Measurements from ENCODE around the gene MEA1.

Gene MEA1

DNA sequence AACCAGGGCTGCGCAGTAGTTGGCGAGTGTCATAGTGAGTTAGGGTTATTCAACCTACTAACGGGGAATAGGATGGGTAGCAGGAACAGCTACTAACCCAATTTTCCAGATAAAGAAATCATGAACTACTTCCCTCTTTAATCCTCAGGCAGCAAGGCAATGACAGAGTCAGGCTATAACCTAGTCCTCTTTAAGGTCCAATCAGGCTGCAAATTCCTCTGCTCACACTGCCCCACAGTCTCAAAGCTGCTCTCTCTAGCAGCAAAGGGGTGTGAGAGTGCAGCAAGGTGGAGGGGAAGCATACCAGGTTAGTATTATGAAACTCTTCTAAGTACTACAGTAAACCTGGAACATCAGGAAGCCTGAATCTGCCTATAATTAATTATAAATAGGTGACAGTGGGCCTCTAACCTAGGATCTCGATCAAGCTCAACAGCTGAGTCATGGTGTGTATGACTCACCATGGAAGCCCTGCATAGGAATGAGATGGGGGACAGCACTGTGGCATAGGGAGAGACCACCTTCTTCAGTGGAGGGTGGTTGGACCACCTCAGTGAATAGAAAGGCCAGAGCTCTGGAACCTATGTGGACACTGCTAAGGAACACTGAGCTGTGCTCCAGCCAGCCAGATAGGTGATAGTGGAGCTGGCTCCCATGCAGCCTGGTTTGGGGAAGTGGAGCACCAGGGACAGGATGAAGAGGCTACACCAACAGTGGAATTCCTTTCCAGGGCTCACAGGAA is 42.7 kb downstream of the MEA1 start:
- DNase-seq (ENCODE audit: low read depth in 2 of 2): no peak

DNA sequence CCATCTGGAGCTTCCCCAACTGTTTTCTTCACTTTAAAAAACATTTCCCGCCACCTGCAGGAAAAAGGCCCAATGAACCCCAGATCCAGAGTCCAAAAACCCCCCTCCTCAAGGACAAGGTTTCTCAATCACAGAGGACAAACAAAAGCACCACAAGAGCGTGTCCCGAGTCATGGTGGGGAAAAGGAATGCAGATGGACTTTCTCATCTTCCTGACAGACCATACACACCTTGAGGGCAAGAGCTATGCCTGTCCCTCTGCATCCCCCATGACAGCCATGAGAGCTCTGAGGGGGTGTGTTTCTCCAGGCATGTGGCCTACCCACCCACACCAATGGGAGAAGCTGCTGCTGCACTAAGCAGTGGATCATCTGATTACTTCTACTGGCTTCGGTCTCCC is 43.8 kb downstream of the MEA1 start:
- DNase-seq (ENCODE audit: low read depth in 2 of 2): no peak

- DNase-seq (ENCODE audit: low read depth in 2 of 2): no peak
These were observed 44.3 kb downstream of the MEA1 start for GRCh38 chr6:42969431-42969830.

GRCh38 chr6:42968783-42969182 is 45.0 kb downstream of the MEA1 start:
- DNase-seq (ENCODE audit: low read depth in 2 of 2): no peak

- no peak for DNase-seq (ENCODE audit: low read depth in 2 of 2)
These were observed 45.5 kb downstream of the MEA1 start for GRCh38 chr6:42968126-42968701.

DNA sequence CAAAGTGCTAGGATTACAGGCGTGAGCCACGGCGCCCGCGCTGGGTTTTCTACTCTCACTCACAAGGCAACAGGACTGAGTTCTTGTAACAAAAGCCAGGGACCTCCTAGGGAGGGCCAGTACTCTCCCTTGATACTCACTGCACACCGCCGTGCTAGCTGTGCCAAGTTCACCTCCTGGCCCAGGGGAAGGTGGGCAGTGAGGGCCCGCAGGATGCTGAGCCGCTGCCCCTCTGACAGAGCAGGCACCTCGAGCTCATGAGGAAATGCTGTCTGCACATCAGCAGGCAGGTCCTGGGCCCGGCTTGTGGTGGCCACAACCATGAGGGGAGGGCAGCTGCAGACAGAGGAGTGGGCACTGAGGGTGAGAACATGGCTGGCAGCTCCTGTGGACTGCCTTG is 46.5 kb downstream of the MEA1 start:
- no peak for DNase-seq (ENCODE audit: low read depth in 2 of 2)

DNA sequence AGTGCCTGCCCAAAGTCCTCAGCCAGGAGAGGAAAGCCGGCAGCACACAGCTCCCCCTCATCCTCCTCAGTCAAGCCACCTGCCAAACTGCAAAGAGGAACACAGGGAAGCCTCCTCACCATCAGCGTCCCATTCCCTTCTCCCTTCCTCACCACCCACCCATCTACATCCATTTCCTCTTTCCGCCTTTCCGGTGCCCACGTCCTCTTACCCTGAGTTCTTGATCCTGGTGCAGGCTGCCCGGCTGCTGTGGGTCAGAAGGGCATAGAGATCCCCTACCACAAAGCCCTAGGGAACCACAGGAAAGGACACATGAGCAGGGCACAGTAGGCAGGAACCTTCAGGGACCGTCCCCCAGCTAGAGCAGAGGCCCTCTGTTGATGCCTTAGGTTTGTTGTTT is 47.2 kb downstream of the MEA1 start:
- DNase-seq (ENCODE audit: low read depth in 2 of 2): no peak

DNA sequence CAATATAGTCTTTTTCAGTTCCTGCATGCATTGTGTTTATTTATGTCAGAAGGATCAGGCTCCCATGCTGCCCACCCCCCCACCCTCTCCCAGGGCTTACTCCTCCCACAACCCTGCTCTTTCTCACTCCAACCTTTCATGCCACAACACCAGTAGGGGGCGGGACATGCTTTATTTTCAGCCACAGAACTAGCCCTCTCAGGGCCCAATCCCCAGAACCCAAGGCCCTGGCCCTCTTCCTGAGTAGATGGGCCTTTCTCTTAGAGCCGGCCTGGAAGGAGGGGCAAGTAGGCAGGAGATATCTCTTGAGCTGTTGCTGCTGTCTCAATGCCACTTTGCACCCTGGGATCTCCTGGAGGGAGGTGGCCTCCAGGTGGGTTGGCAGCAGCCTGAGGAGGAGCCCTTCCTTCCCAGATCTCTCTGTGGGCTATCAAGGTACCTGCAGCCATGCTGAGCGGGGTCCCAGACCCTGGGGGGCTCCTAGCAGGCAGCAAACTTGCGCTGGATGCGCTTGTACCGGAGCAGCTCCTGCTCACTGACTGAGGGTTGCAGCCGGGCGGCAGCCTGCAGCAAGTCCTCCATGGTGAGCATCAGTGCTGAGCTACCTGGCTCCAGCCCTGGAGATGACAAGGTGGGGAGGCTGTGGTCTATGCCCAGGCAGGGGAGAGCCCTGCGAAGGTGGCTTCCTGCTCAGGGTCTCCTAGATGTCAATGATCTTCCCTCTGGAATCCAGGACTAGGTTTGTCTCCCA is 49.7 kb downstream of the MEA1 start:
- peak; percentile 18 to 21 for DNase-seq (ENCODE audit: low read depth in 2 of 2)

- no peak for DNase-seq (ENCODE audit: low read depth in 2 of 2)
These were observed 50.4 kb downstream of the MEA1 start for GRCh38 chr6:42963179-42963854.

GRCh38 chr6:42962502-42963178 is 51.1 kb downstream of the MEA1 start:
- no peak for DNase-seq (ENCODE audit: low read depth in 2 of 2)

DNA sequence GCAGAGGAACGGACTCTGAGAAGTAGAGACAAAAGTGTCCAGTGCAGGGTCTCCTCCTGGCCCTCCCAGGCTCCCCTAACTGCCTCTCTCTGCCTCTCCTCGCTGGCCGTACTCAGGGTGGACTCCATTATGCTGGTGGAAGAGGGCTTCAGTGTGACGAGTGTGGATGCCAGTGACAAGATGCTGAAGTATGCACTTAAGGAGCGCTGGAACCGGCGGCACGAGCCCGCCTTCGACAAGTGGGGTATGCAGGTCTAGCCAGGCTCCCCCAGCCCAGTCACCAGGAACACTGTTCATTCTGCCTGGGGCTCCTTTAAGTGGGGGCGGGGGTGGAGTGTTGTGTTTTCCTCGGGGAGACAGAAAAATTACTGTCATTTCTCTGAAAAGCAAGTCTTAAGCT is 51.6 kb downstream of the MEA1 start:
- DNase-seq (ENCODE audit: low read depth in 2 of 2): no peak

All from stimulated activated CD4-positive, alpha-beta T cell treated with anti-CD3 and anti-CD28 coated beads, Interleukin-4, amount 100 ng/mL, for 48 hours (primary cell).